GM21390 (cell line): ENCODE data around the gene RWDD2A.

Experiments
- ATAC-seq: cut with Tn5 transposase; IDR thresholded peaks from one replicate; pipeline ENCODE4 v1.9.1; 2021; ENCODE audit not compliant: unreplicated experiment

Gene RWDD2A

DNA sequence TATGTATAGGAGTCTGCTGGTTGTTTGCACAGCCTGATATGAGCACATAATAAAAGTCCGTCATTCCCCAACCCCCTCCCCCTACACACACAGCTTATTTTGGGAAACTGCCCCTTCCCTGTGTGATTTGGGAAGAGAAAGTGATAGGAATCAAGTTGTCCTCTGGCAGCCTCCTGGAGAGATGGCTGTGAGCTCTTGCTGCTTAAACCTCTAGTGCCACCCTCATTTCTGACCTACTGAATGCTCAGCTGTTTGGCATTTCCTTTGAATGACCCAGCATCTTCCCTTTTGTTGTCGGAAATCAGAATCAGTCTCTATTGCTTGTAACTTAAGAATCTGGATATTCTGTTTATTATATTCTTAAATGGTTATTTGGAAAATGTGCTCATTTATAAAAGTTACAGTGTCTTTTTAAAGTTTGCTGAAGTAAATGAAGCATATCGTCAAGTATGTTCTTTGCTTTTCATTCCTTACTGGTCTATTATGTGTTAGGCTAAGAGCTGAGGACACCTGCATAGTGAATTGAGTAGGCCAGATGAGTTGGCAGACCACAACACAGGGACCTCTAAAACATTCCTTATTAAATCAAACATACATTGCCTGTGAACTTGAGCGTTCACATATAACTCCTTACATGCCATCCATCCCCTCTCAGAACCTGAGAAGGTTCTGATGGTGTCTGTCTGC lies 5.5 kb downstream of the RWDD2A start:
- ATAC-seq, result no peak

DNA sequence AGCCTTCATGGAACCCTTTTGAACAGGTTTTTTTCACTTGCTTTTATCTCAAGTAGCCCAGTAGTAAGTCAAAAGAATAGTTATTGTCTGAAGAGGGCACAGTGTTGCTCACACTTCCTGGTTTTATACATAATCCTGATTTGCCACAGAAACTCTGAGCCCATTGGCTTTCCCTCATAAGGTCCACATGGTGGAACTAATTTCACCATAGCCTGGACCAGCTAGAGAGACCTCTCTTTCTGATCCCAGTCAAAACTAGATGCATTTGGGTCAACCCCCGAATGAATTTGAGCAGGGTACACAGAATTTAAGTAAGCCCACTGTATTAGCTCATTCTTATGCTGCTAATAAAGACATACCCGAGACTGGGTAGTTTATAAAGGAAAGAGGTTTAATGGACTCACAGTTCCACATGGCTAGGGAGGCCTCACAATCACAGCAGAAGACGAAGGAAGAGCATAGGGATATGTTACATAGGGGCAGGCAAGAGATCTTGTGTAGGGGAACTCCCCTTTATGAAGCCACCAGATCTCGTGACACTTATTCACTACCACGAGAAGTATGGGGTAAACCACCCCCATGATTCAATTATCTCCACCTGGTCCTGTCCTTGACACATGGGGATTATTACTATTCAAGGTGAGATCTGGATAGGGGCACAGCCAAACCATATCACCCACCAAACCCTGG lies 6.2 kb downstream of the RWDD2A start:
- ATAC-seq, result no peak

DNA sequence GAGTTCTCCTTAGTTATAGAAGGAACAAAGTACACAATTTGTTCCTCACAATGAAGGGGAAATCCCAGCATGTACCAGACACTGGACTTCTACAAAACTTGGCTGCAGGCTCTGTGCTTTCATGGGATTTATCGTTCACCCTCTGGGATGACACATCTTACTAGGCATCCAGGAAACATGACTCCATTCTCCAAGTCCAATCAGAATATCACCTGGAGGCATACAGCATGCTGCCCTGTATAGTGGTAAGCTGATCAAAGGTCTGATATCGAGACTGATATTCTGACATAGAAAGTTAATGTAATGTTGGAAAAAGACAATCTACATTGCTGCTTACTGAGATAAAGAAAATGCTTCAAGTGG lies 6.7 kb downstream of the RWDD2A start:
- ATAC-seq, result no peak

DNA sequence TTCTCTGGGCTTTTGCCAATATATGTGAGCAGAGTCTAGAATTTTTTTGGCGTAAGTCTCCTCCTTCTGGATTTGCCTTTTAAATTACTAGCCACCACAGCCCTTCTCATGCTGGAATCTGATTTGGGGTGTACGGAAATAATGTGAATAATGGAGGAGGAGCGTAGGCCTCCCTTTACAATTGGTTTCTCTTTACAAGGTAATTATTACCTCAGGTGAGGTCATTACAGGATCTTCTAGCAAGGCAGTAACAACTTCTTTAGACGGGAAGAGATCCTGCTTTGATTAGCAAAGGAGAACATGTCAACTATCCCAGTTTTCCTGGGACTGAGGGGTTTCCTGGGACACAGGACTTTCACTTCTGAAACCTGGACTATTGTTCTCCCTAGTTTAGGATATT lies 8.9 kb downstream of the RWDD2A start:
- ATAC-seq, result no peak

DNA sequence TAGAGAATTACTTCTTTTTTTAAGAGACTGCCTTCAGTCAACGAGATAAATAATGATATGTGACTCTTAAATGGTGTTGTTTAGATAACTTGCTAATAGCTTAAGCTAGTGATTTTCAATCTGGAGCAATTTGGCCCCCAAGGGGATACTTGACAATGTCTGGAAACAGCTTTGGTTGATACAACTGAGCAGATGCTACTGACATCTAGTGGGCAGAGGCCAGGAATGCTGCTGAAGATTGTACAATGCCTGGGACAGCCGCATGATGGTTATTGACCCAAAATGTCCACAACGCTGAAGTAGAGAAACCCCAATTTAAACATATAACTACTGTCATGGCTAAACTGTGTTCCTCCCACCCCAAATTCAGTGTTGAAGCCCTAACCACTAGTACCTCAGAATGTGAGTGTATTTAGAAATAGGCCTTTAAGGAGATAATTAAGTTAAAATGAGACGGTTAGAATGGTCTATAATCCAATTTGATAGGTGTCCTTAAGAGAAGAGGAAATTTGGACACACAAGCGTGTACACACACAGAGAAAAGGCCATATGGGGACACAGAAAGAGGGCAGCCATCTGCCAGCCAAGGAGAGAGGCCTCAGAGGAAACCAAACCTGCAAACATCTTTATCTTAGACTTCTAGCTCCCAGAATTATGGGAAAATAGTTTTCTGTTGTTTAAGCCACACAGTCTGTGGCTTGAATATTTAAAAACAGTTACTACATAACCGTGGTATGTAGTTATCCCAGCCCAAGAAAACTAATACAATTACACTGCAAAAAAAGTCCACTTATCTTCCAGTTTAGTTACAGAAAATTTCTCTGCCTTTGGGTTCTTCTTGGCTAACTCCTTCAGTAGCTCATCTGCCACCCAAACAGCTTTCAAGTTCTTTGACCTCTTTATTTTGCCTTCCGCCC lies 22.2 kb downstream of the RWDD2A start:
- ATAC-seq, result peak; percentile 99

DNA sequence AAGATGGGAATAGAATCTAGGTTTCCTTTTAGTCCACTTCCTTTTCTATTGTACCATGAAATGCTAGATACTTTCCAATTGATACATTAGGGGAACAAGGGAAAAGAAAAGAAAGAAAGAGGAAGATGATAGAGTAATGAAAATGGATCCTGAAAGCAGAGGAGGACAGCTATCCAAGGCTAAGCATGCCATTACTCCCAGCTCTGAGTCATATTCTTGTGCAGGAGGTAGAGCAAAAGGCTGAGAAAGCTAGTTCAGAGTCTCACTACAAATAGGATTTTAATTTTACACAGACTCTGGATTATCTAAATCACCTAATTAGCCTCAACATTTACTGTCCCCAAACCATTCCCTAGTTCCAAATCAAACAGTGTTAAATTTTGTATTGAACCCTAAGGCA lies 23.6 kb downstream of the RWDD2A start:
- no peak for ATAC-seq

DNA sequence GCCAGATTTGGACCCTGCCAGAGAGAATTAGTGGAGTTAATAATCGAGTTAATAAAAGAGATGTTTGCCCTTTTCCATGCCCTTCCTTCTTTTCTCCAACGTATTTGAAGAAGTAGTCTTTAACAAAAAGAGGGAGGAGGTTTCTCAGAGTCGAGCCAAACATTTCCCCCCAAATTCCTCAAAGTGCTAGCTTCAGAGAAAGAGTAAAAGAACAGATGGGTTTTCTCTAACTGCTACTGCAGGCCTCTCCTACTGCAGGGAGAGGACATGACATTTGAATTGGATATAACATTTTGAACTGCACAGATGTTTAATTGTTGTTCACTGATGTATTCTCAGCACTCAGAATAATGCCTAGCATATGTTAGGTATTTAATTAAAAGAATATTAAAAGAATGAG lies 25.5 kb downstream of the RWDD2A start:
- ATAC-seq, result no peak

DNA sequence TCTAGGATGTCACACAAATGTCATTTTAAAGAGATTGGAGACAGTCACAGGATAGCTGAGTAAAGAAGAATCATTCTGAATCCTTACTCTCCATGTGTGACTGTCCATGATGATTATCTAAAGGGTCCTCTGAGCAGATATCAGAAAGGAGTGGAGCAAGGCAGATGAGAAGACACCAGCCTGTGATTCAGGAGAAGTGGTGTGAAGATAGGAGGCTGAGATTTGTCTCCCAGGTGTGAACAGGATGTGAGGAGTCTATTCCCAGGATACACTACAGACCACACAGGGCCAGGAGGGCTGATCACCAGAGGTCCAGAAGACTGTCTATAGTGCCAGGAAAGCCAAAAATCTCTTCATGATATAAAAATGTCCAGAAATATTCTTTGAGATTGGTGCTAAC lies 27.0 kb downstream of the RWDD2A start:
- no peak for ATAC-seq

DNA sequence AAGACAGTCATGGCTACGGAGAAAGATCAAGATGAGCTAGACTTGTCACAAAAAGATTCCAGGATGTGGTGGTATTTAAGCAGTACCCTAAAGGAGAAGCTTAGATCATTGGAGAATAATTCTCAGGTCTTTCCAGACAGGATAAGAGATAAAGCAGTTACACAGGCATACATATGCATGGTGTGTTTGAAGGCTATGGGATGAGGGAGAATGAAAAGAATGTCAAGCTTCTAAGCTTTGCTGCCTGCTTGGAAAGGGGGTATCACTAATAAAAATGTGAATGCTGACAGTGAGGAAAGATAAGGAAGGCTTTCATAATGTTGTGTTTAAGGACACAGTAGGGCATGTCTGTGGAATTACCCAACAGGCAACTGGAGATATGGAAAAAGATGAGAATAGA lies 28.1 kb downstream of the RWDD2A start:
- no peak for ATAC-seq

DNA sequence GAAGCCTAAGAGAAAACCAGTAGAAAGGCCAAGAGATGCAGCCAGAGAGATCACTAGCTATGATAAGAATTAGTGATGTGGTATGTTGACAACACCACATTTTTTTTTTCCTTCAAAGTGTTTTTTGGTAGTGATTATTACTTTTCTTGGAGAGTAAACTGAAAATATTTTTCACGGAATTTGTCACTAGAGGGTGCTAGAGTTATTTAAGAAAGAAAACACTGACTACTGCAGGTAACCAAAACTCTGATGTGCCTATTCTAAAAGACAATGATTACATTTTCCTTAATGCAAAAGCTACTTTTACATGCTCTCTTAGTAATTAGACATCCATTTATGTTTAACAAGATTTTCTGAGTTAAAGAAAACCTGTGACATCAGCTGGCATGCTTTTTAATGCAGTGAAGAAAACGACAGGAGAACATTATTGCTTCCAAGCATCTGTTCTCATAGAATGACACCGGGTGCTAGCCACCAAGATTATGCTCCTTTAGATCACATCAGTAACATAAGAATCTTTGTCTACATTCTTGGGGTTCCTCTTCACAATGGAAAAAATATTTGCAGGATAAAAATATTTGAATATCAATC lies 28.8 kb downstream of the RWDD2A start:
- no peak for ATAC-seq

DNA sequence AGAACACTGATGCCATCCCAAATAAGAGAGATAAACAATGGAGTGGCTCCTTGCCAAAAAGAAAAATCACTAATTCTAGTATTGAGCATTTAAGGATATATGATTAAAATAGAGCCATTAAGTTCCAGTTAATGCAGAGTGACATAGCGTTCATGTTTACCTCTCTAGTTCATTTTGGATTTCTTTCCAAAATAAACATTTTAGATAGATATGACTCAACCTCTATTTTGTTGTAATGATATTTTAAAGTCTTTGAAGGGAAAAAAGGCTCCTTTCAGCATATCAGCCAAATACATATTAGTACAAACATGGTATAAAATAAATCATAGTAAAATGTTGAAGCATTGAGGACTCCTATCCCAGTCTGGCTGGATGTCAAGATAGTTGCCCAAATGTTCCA lies 33.4 kb downstream of the RWDD2A start:
- ATAC-seq, result no peak

DNA sequence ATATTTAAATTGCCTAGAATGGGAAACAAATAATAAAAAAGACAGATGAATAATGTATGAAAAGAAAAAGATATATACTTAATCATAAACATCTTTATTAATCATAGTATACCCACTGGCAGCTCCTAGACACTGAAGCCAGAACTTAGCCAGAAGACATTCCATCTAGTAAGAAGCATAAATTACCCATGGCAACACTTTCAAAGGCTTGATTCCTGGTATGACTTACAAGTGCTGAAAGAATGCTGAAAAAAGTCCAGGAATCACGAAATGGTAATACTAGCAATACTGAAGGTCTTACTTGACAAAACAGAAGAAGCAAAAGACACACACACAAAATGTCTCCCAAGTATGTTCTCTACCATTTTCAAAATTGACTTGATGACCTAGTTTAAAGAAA lies 38.0 kb downstream of the RWDD2A start:
- ATAC-seq, result no peak

DNA sequence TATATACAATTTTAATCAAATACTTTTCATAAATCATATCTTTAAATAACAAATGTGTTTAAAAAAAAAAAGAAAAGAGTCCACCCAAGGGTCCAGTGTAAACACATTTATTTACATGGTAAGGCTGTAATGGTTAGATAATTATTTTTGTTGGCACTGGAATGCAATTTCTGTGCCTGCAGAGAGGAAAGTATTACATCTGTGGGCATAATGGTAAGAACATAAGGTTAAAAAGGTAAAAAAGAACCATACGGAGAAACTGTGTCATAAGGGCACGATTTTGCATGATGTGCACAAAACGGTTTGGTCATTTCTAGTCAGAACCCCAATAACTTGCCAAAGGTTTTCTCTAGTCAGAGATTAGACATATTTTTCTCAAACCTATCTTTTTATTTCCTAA lies 54.3 kb downstream of the RWDD2A start:
- ATAC-seq, result no peak
